ENCODE measurements around the gene KIR2DL3.

DNA sequence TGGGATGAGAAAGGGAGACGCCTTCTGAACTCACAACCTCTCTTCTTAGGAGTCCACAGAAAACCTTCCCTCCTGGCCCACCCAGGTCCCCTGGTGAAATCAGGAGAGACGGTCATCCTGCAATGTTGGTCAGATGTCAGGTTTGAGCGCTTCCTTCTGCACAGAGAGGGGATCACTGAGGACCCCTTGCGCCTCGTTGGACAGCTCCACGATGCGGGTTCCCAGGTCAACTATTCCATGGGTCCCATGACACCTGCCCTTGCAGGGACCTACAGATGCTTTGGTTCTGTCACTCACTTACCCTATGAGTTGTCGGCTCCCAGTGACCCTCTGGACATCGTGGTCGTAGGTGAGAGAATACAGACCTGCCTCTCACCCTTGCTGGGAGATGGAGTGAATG, 10.8 kb upstream of the KIR2DL3 start:
- TF ChIP-seq CTCF (IDR thresholded peaks at IDR 0.05) (no peak), POLR2A (IDR thresholded peaks at IDR 0.05) (no peak)
